Brain microvascular endothelial cell (primary cell): Measurements from ENCODE around the gene UQCRQ.
"Not testable (repeated sequence)": the region's sequence is repeated elsewhere in the genome, so short reads cannot be mapped to it uniquely, and the experiment has no call there.

Experiments used
- DNase-seq: peaks from one replicate; pipeline ENCODE4 v3.0.0-alpha.2; 2020
- H3K27ac ChIP-seq: fragments of 250-450 bp; sonication (Bioruptor Pico); 2 replicates; pipeline ENCODE4 v1.5.1; 2020; ENCODE audit warnings: mild to moderate bottlenecking, moderate library complexity
- H3K27me3 ChIP-seq: fragments of 250-450 bp; sonication (Bioruptor Pico); replicated peaks from 2 replicates; pipeline ENCODE4 v1.5.1; 2020; ENCODE audit warnings: mild to moderate bottlenecking
- H3K36me3 ChIP-seq: fragments of 250-450 bp; sonication (Bioruptor Pico); replicated peaks from 2 replicates; pipeline ENCODE4 v1.5.1; 2020; ENCODE audit warnings: mild to moderate bottlenecking
- H3K4me3 ChIP-seq: 2 replicates; pipeline ENCODE4 v1.5.1; 2011; ENCODE audit warnings: low read depth, mild to moderate bottlenecking, control low read depth, low read length, moderate library complexity
- in situ Hi-C: cut with HindIII; loops from 2 replicates; pipeline ENCODE4 v1.10.0; 2017; ENCODE audit warnings: low sequenced_read_pairs, low pct_ligation_motif_present
- TF ChIP-seq, protein P1 (sequence below): IDR thresholded peaks from 2 replicates; pipeline ENCODE4 v1.5.1; 2011; ENCODE audit warnings: low read depth, mild to moderate bottlenecking, moderate library complexity, low read length, control low read depth, inconsistent platforms; ENCODE audit errors: missing control alignments

The UQCRQ gene

DNA sequence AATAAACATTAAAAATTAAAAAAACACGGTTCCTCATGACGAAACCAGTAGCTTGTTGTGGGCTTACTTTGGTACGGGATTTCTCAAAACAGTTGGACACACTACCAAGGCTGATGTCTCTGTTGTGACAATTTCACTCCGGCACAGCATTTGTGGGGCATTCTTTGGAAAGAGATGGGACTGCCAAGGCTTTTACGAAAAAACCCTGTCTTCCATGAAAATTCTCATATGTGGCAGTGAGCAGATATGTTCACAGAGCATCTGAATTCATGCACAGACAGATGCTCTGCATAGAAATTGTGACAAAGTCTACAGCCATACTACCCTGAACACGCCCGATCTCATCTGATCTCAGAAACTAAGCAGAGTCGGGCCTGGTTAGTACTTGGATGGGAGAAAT is 18.2 kb upstream of the UQCRQ start:
- Histone ChIP-seq H3K36me3 (no peaks in the 10 kb centered on the region), H3K27me3 (no peaks in the 10 kb centered on the region), H3K4me3 (no peak overlapping the region), H3K27ac (no peak overlapping the region)
- in situ Hi-C loops = no loop called here
- TF ChIP-seq, protein P1, sequence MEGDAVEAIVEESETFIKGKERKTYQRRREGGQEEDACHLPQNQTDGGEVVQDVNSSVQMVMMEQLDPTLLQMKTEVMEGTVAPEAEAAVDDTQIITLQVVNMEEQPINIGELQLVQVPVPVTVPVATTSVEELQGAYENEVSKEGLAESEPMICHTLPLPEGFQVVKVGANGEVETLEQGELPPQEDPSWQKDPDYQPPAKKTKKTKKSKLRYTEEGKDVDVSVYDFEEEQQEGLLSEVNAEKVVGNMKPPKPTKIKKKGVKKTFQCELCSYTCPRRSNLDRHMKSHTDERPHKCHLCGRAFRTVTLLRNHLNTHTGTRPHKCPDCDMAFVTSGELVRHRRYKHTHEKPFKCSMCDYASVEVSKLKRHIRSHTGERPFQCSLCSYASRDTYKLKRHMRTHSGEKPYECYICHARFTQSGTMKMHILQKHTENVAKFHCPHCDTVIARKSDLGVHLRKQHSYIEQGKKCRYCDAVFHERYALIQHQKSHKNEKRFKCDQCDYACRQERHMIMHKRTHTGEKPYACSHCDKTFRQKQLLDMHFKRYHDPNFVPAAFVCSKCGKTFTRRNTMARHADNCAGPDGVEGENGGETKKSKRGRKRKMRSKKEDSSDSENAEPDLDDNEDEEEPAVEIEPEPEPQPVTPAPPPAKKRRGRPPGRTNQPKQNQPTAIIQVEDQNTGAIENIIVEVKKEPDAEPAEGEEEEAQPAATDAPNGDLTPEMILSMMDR = no peak
- no peak for DNase-seq

DNA sequence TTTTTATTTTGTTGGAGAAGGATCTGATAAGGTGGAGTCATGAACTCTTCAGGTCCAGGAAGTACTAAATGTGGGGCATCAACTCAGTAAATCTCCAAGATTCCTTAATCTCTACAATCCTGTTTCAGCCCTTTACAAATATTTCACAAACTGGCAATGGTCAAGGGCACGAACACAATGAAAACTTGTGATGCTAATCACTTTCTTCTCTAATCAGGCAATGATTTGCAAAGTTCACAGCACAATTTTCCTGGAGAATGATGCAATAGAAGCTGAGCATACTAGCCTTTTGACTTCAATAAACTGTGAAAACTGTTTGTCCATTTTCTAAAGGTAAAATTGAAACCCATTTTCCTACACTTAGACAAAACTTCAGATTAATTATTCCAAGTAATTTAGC is 17.1 kb upstream of the UQCRQ start:
- in situ Hi-C loops = no loop called here
- Histone ChIP-seq H3K27me3 (no peaks in the 10 kb centered on the region), H3K27ac (no peak overlapping the region), H3K36me3 (no peaks in the 10 kb centered on the region), H3K4me3 (no peak overlapping the region)
- TF ChIP-seq, protein P1 = no peak
- DNase-seq = no peak

DNA sequence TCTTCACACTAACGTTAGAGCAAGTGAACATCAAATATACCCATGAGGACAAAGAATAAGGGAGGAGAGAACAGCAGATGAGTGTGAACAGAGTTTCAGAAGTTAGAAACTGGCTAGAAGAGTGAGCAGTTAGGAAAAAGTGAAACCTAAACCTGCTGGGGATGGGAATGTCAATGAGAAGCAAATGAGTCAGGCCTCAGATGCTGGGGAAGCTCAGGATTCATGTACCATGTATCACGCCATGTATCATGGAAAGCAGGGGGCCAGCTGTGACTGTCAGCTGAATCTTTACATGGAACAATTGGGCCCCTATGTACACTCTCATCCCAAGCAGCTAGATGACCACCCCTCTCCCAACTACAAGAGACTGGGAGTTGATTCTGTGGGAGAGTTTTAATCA is 16.4 kb upstream of the UQCRQ start:
- peak; percentile 38 for DNase-seq
- no peaks in the 10 kb centered on the region for H3K27me3 ChIP-seq
- in situ Hi-C loops = no loop called here
- no peak overlapping the region for H3K4me3 ChIP-seq
- TF ChIP-seq, protein P1 = no peak
- no peaks in the 10 kb centered on the region for H3K36me3 ChIP-seq
- H3K27ac ChIP-seq = no peak overlapping the region

DNA sequence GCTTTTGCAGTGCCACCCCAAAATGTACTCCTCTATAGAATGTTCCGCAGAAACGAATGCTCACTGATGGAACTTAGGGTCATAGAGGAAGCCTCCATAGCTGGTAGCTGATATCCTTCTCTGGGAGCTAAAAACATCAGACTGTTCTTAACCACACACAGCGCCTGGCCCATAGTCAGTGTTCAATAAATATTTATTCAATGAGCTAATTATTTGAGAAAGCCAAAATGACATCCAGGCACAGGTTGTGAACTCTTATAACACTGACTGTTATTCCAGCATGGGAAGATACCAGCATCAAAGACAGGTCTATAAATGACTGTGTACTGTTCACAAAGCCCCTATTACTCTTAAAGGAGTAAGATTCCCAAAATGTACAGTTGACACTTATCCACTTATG is 13.1 kb upstream of the UQCRQ start:
- in situ Hi-C loops = no loop called here
- TF ChIP-seq, protein P1 = no peak
- no peaks in the 10 kb centered on the region for H3K27me3 ChIP-seq
- H3K4me3 ChIP-seq = no peak overlapping the region
- no peaks in the 10 kb centered on the region for H3K36me3 ChIP-seq
- H3K27ac ChIP-seq = no peak overlapping the region
- DNase-seq = no peak

DNA sequence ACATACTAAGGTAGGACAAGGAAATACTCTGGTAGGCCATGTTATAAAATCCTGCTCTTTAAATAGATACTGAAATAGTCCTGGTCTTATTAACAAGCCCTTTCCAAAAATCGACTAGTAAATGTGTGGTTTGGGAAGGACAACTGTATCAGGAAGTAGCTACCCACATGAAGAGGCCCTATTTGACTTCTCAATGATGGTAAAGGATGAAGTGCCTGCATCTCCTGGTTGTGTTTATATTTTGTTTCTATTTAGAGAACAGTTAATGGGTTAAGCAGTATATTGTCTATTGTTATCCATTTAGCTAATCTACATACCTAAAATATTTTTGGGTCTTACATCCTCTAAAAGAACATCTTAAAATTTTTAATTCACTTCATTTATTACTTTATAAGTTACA is 12.7 kb upstream of the UQCRQ start:
- TF ChIP-seq, protein P1 = no peak
- DNase-seq = no peak
- H3K4me3 ChIP-seq = no peak overlapping the region
- no peaks in the 10 kb centered on the region for H3K36me3 ChIP-seq
- in situ Hi-C loops = no loop called here
- no peak overlapping the region for H3K27ac ChIP-seq
- H3K27me3 ChIP-seq = no peaks in the 10 kb centered on the region

DNA sequence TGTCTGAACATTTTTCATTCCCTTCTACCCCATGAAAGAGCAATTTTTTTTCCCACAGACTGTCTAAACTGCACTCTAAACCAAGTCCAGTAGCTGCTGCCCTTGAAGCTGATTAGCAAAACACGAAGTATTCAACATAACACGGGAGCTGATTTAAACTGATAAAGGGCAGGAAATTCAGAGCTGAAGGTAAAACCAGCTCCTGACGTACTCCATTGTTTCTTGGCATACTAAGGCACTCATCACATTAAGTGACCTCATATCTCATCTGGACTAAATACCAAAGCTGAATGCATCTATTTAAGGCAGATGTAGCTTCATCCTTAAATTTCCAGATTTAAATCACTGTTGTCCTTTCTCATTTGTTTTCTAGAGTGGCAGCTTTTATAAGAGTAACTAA is 12.1 kb upstream of the UQCRQ start:
- no peaks in the 10 kb centered on the region for H3K27me3 ChIP-seq
- no peak for DNase-seq
- TF ChIP-seq, protein P1 = no peak
- H3K36me3 ChIP-seq = no peaks in the 10 kb centered on the region
- no peak overlapping the region for H3K4me3 ChIP-seq
- in situ Hi-C loops = no loop called here
- H3K27ac ChIP-seq = no peak overlapping the region

DNA sequence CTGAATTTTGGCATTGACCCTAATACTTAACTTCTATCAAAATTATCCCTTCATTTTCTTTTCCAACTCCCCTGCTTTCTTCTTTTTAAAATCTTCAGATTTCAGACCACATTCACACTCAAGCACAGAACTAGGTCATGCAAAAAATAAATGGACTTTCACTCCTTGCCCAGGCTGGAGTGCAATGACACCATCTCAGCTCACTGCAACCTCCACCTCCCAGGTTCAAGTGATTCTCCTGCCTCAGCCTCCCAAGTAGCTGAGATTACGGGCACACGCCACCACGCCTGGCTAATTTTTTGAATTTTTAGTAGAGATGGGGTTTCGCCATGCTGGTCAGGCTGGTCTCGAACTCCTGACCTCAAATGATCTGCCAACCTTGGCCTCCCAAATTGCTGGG is 11.4 kb upstream of the UQCRQ start:
- H3K36me3 ChIP-seq, H3K4me3 ChIP-seq, H3K27ac ChIP-seq, H3K27me3 ChIP-seq, DNase-seq, in situ Hi-C loops: not testable (repeated sequence)
